GM06990 (cell line): ENCODE results near the gene GAS2L2.
"Not testable (repeated sequence)": the region's sequence is repeated elsewhere in the genome, so short reads cannot be mapped to it uniquely, and the experiment has no call there.

Experiments
- DNase-seq: peaks from one replicate; pipeline ENCODE4 v3.0.0-alpha.2; 2011; ENCODE audit not compliant: insufficient read length; ENCODE audit errors: extremely low read depth
- H3K27me3 ChIP-seq: replicated peaks from 2 replicates; pipeline ENCODE4 v1.6.0; 2011; ENCODE audit warnings: low read length; ENCODE audit not compliant: control insufficient read depth, insufficient read depth
- H3K36me3 ChIP-seq: 2 replicates; pipeline ENCODE4 v1.5.1; 2011; ENCODE audit warnings: low read length; ENCODE audit not compliant: control insufficient read depth, insufficient read depth
- H3K4me3 ChIP-seq: replicated peaks from 2 replicates; pipeline ENCODE4 v1.5.1; 2011; ENCODE audit warnings: low read depth, mild to moderate bottlenecking, control low read depth, low read length
- CTCF ChIP-seq: IDR thresholded peaks from 2 replicates; pipeline ENCODE4 v1.5.1; 2011; ENCODE audit warnings: low read length, control low read depth, mild to moderate bottlenecking, inconsistent platforms; ENCODE audit not compliant: insufficient read depth, poor library complexity, severe bottlenecking

GAS2L2 gene

GRCh38 chr17:35760587-35760986, 7.5 kb upstream of the GAS2L2 start, which contains the start of gene C17orf50:
C17orf50 (plus strand) TSS chr17:35760887; CDS start chr17:35760942, 55 bp downstream.
- DNase-seq: no peak
- no peak within 1 kb of the TSS for H3K4me3 ChIP-seq
- no peaks in the 10 kb centered on the region for H3K27me3 ChIP-seq
- no peak for TF ChIP-seq CTCF
- no peaks in the 10 kb centered on the region for H3K36me3 ChIP-seq

GRCh38 chr17:35757243-35757642, 4.2 kb upstream of the GAS2L2 start:
- Histone ChIP-seq H3K36me3 (no peaks in the 10 kb centered on the region), H3K27me3 (no peaks in the 10 kb centered on the region), H3K4me3 (no peak overlapping the region)
- no peak for TF ChIP-seq CTCF
- no peak for DNase-seq

GRCh38 chr17:35752471-35752870, 568 bp downstream of the GAS2L2 start:
- no peak for TF ChIP-seq CTCF
- no peak overlapping the region for H3K4me3 ChIP-seq
- DNase-seq: no peak
- H3K36me3 ChIP-seq: no peaks in the 10 kb centered on the region
- peaks cover 2% of the 10 kb centered on the region; the same call in 1 of the 2 replicates for H3K27me3 ChIP-seq

GRCh38 chr17:35751541-35751940, 1.5 kb downstream of the GAS2L2 start:
- H3K27me3 ChIP-seq, H3K36me3 ChIP-seq, DNase-seq, H3K4me3 ChIP-seq: not testable (repeated sequence)

- Histone ChIP-seq H3K36me3 (no peaks in the 10 kb centered on the region), H3K4me3 (no peak overlapping the region), H3K27me3 (peaks cover 2% of the 10 kb centered on the region; the same call in 1 of the 2 replicates)
- TF ChIP-seq CTCF: no peak
- DNase-seq: no peak
Measured at GRCh38 chr17:35750526-35751395, 2.3 kb downstream of the GAS2L2 start.

- H3K36me3 ChIP-seq: no peaks in the 10 kb centered on the region
- no peak for TF ChIP-seq CTCF
- H3K27me3 ChIP-seq: peaks cover 2% of the 10 kb centered on the region; the same call in 1 of the 2 replicates
- H3K4me3 ChIP-seq: no peak overlapping the region
- no peak for DNase-seq
Measured at GRCh38 chr17:35749560-35750412, 3.3 kb downstream of the GAS2L2 start.
